ENCODE measurements around the gene ATRIP. TPM values are rescaled to one million over a fixed set of nuclear protein-coding genes. Genes with fewer than 3 reads are reported as not detected.
A peak's percentile ranks its signal among the peaks of the same experiment; 100 is the strongest.

Gene ATRIP
- total RNA-seq, 4 donors from 2014 or later: 7.5 to 10.5 (median 9.3) TPM

- WGBS, 2 donors: 77 to 82% methylated on average over 7 of the region's 7 CpGs
- H3K36me3 ChIP-seq: peaks cover 0 to 61% (median 0%) of the 10 kb centered on the region in 3 donors
- no peak for TF ChIP-seq EP300 (IDR thresholded peaks at IDR 0.05)
- H3K27me3 ChIP-seq: no peaks in the 10 kb centered on the region
- H3K4me1 ChIP-seq: no peaks in the 10 kb centered on the region
- no peak for DNase-seq (ENCODE audit: low spot score in 2 of 2)
- H3K4me3 ChIP-seq: no peak overlapping the region
- H3K27ac ChIP-seq: no peak overlapping the region
- H3K9me3 ChIP-seq: no peaks in the 10 kb centered on the region
These were observed 46.1 kb downstream of the ATRIP start for GRCh38 chr3:48492461-48493202.

DNA sequence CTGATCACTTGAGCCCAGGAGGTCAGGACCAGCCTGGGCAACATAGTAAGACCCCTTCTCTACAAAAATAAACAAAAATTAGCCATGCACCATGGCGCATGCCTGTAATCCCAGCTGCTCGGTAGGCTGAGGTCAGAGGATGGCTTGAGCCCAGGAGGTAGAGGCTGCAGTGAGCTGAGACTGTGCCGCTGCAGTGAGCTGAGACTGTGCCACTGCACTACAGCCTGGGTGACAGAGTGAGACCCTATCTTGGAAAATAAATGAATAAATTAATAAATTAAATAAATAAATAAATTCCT lies 46.6 kb downstream of the ATRIP start:
- Histone ChIP-seq H3K36me3 (peaks cover 0 to 66% (median 0%) of the 10 kb centered on the region in 3 donors), H3K27ac (no peak overlapping the region), H3K9me3 (peaks cover 0 to under 1% (median 0%) of the 10 kb centered on the region in 4 donors), H3K27me3 (no peaks in the 10 kb centered on the region), H3K4me3 (no peak overlapping the region), H3K4me1 (no peaks in the 10 kb centered on the region)
- DNase-seq (ENCODE audit: low spot score in 2 of 2): no peak
- TF ChIP-seq EP300 (IDR thresholded peaks at IDR 0.05) (no peak), POLR2A (IDR thresholded peaks at IDR 0.05) (no peak)
- TF ChIP-seq, protein P1, sequence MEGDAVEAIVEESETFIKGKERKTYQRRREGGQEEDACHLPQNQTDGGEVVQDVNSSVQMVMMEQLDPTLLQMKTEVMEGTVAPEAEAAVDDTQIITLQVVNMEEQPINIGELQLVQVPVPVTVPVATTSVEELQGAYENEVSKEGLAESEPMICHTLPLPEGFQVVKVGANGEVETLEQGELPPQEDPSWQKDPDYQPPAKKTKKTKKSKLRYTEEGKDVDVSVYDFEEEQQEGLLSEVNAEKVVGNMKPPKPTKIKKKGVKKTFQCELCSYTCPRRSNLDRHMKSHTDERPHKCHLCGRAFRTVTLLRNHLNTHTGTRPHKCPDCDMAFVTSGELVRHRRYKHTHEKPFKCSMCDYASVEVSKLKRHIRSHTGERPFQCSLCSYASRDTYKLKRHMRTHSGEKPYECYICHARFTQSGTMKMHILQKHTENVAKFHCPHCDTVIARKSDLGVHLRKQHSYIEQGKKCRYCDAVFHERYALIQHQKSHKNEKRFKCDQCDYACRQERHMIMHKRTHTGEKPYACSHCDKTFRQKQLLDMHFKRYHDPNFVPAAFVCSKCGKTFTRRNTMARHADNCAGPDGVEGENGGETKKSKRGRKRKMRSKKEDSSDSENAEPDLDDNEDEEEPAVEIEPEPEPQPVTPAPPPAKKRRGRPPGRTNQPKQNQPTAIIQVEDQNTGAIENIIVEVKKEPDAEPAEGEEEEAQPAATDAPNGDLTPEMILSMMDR (IDR thresholded peaks at IDR 0.05): no peak
- 83 to 89% methylated on average over 3 of the region's 3 CpGs for WGBS, 2 donors

DNA sequence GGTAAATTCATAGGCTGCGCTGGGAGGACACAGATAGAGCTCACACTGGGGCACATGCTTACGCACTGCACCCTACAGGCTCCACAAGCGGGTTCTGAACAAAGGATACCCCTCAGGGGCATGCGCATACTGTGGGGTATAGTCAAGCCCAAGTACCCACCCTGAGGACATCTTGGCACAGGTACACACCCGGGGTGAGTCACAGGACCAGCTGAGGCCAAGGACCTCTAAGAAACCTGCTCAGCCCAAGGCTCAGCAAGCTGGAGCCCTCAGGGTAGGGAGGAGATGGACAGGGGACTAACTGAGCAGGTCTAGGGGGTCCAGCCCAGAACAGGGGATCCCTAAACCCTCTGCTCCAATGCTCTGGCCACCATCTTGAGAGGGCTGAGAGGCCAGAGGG lies 54.1 kb downstream of the ATRIP start:
- Histone ChIP-seq H3K4me3 (no peak overlapping the region), H3K4me1 (peaks cover 0 to 37% (median 20%) of the 10 kb centered on the region in 4 donors), H3K27ac (no peak overlapping the region), H3K36me3 (peaks cover 0 to 55% (median 0%) of the 10 kb centered on the region in 3 donors), H3K27me3 (no peaks in the 10 kb centered on the region), H3K9me3 (peaks cover 0 to 6% (median 0%) of the 10 kb centered on the region in 4 donors)
- 98% methylated on average over 5 of the region's 5 CpGs; no CpG with 5 or more reads in 1 of the 2 donors for WGBS, 2 donors
- no peak for DNase-seq (ENCODE audit: low spot score in 2 of 2)
- TF ChIP-seq POLR2A (IDR thresholded peaks at IDR 0.05): no peak
- TF ChIP-seq EP300 (IDR thresholded peaks at IDR 0.05): no peak
- TF ChIP-seq, protein P1 (IDR thresholded peaks at IDR 0.05): no peak

DNA sequence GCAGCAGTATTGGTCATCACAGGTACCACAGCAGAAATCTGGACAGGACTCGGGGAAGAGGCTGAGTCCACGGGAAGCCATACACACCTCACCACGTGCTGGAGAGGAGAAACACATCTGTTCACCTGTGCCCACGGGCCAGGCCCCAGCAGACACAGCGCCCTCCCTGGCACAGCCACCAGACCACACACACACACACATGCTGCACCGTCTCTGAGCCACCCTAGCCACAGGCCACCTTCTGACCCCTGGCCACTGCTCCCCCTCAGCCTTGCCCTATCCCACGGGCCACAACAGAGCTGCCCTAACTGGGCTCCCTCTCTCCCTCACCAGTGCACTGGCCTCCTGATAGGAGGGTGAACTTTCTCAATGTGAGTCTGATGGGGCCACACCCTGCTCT lies 54.7 kb downstream of the ATRIP start:
- 72 to 79% methylated on average over 5 to 6 of the region's 7 CpGs for WGBS, 2 donors
- no peak for DNase-seq (ENCODE audit: low spot score in 2 of 2)
- H3K27me3 ChIP-seq: no peaks in the 10 kb centered on the region
- H3K27ac ChIP-seq: peak overlapping the region in 1 of 4 donors; percentile 95
- H3K36me3 ChIP-seq: peaks cover 0 to 50% (median 0%) of the 10 kb centered on the region in 3 donors
- no peak overlapping the region for H3K4me3 ChIP-seq
- H3K4me1 ChIP-seq: peaks cover 0 to 37% (median 20%) of the 10 kb centered on the region in 4 donors
- TF ChIP-seq EP300 (IDR thresholded peaks at IDR 0.05): no peak
- no peak for TF ChIP-seq POLR2A (IDR thresholded peaks at IDR 0.05)
- TF ChIP-seq, protein P1 (IDR thresholded peaks at IDR 0.05): no peak
- peaks cover 0 to 6% (median 0%) of the 10 kb centered on the region in 4 donors for H3K9me3 ChIP-seq

GRCh38 chr3:48502121-48502520 lies 55.6 kb downstream of the ATRIP start:
- no peak overlapping the region for H3K4me3 ChIP-seq
- H3K4me1 ChIP-seq: peaks cover 0 to 37% (median 20%) of the 10 kb centered on the region in 4 donors
- no peak for TF ChIP-seq POLR2A (IDR thresholded peaks at IDR 0.05)
- TF ChIP-seq EP300 (IDR thresholded peaks at IDR 0.05): no peak
- TF ChIP-seq, protein P1 (IDR thresholded peaks at IDR 0.05): no peak
- peaks cover 0 to 41% (median 0%) of the 10 kb centered on the region in 3 donors for H3K36me3 ChIP-seq
- H3K9me3 ChIP-seq: peaks cover 0 to 6% (median 0%) of the 10 kb centered on the region in 4 donors
- H3K27me3 ChIP-seq: no peaks in the 10 kb centered on the region
- WGBS, 2 donors: 80 to 82% methylated on average over 5 of the region's 5 CpGs
- DNase-seq (ENCODE audit: low spot score in 2 of 2): no peak
- H3K27ac ChIP-seq: peak overlapping the region in 3 of 4 donors; percentile 95

Data from tibial nerve (tissue), 4 donors.